ENCODE data around the gene OBP2B.

Gene OBP2B

GRCh38 chr9:133160742-133161546 lies 48.1 kb downstream of the OBP2B start:
- H3K4me1 ChIP-seq (ENCODE audit: control insufficient read depth, insufficient read depth, low read length, poor library complexity, severe bottlenecking) = peaks cover 11% of the 10 kb centered on the region
- no peaks in the 10 kb centered on the region for H3K9me3 ChIP-seq (ENCODE audit: control insufficient read depth, low read length)
- DNase-seq = no peak
- no peak overlapping the region for H3K4me3 ChIP-seq (ENCODE audit: insufficient read depth, low read depth, low read length, poor library complexity, severe bottlenecking)
- no peak overlapping the region for H3K27ac ChIP-seq (ENCODE audit: insufficient read depth, low read length, poor library complexity, severe bottlenecking)
- H3K36me3 ChIP-seq (ENCODE audit: control insufficient read depth, insufficient read depth, low read length) = no peaks in the 10 kb centered on the region
- no peaks in the 10 kb centered on the region for H3K27me3 ChIP-seq (replicated peaks; ENCODE audit: control insufficient read depth, insufficient read depth, low read length, poor library complexity, severe bottlenecking)

GRCh38 chr9:133158695-133159094 lies 50.4 kb downstream of the OBP2B start:
- no peak for DNase-seq
- Histone ChIP-seq H3K4me3 (ENCODE audit: insufficient read depth, low read depth, low read length, poor library complexity, severe bottlenecking) (no peak overlapping the region), H3K36me3 (ENCODE audit: control insufficient read depth, insufficient read depth, low read length) (no peaks in the 10 kb centered on the region), H3K27ac (ENCODE audit: insufficient read depth, low read length, poor library complexity, severe bottlenecking) (no peak overlapping the region), H3K4me1 (ENCODE audit: control insufficient read depth, insufficient read depth, low read length, poor library complexity, severe bottlenecking) (peaks cover 8% of the 10 kb centered on the region), H3K9me3 (ENCODE audit: control insufficient read depth, low read length) (no peaks in the 10 kb centered on the region), H3K27me3 (replicated peaks; ENCODE audit: control insufficient read depth, insufficient read depth, low read length, poor library complexity, severe bottlenecking) (no peaks in the 10 kb centered on the region)
